ENCODE results near the gene NAALADL2.

DNA sequence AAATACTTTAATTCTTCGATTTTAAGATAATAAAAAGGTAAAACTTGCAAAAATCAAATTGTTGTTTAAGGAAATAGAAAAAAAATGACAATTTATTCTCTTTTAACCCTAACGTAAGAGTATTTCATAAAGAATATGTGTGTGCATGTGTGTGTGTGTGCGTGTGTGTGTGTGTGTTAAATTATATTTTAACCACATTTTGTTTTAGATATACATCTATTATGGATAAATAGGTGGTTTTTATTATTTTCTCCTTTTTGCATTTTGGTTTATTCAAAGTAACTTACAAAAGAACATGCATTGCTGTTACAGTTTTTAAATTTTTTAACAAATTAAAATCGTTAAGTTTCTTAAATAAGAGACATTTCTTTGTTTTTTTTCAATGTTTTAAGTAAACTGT is 414.4 kb downstream of the NAALADL2 start:
- no peak for TF ChIP-seq EP300 (IDR thresholded peaks at IDR 0.05; ENCODE audit: borderline replicate concordance)
- TF ChIP-seq, protein P1, sequence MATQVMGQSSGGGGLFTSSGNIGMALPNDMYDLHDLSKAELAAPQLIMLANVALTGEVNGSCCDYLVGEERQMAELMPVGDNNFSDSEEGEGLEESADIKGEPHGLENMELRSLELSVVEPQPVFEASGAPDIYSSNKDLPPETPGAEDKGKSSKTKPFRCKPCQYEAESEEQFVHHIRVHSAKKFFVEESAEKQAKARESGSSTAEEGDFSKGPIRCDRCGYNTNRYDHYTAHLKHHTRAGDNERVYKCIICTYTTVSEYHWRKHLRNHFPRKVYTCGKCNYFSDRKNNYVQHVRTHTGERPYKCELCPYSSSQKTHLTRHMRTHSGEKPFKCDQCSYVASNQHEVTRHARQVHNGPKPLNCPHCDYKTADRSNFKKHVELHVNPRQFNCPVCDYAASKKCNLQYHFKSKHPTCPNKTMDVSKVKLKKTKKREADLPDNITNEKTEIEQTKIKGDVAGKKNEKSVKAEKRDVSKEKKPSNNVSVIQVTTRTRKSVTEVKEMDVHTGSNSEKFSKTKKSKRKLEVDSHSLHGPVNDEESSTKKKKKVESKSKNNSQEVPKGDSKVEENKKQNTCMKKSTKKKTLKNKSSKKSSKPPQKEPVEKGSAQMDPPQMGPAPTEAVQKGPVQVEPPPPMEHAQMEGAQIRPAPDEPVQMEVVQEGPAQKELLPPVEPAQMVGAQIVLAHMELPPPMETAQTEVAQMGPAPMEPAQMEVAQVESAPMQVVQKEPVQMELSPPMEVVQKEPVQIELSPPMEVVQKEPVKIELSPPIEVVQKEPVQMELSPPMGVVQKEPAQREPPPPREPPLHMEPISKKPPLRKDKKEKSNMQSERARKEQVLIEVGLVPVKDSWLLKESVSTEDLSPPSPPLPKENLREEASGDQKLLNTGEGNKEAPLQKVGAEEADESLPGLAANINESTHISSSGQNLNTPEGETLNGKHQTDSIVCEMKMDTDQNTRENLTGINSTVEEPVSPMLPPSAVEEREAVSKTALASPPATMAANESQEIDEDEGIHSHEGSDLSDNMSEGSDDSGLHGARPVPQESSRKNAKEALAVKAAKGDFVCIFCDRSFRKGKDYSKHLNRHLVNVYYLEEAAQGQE (IDR thresholded peaks at IDR 0.05; ENCODE audit: low read depth): no peak
- TF ChIP-seq, protein P2, sequence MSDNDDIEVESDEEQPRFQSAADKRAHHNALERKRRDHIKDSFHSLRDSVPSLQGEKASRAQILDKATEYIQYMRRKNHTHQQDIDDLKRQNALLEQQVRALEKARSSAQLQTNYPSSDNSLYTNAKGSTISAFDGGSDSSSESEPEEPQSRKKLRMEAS (IDR thresholded peaks at IDR 0.05): no peak
- TF ChIP-seq, protein P3, sequence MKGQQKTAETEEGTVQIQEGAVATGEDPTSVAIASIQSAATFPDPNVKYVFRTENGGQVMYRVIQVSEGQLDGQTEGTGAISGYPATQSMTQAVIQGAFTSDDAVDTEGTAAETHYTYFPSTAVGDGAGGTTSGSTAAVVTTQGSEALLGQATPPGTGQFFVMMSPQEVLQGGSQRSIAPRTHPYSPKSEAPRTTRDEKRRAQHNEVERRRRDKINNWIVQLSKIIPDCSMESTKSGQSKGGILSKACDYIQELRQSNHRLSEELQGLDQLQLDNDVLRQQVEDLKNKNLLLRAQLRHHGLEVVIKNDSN (IDR thresholded peaks at IDR 0.05): no peak
- no peak for TF ChIP-seq TCF12 (IDR thresholded peaks at IDR 0.05; ENCODE audit: low read depth)
- TF ChIP-seq CREB1 (IDR thresholded peaks at IDR 0.05; ENCODE audit: low read depth): no peak
- no peak for TF ChIP-seq YY1 (IDR thresholded peaks at IDR 0.05; ENCODE audit: low read depth)
